ENCODE data around the gene SERP2. TPM values are rescaled to one million over a fixed set of nuclear protein-coding genes. Genes with fewer than 3 reads are reported as not detected.

The SERP2 gene
- polyA plus RNA-seq, 1 donor from 2014 or later, result 15.4 TPM

DNA sequence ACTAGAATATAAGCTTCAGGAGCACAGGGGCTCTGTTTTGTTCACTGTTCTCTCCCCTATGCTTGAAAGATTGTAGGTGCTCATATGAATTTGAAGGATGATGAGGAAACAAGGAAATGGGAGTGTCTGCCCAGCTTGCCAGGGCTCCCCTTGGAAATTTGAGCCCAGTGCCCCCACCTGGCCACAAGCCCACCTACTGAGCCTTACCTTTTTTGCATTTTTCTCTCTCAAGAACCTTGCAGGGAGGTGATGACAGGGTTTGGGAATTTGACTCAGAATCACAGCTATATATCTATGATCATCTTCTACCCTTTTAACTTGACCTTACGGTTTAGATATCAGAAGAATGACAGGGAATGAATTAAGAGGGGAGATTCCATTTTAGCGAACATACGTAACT is 33.8 kb downstream of the SERP2 start:
- Histone ChIP-seq H3K4me2 (ENCODE audit: low read length) (no peak overlapping the region), H3K27me3 (ENCODE audit: insufficient read depth, low read depth, low read length) (no peaks in the 10 kb centered on the region), H2AFZ (ENCODE audit: low read depth, low read length) (no peak overlapping the region), H3K9ac (ENCODE audit: low read length) (no peak overlapping the region), H3K4me3 (ENCODE audit: low read length) (no peak overlapping the region), H3K79me2 (replicated peaks; ENCODE audit: insufficient read depth, low read length) (no peaks in the 10 kb centered on the region), H3K9me2 (ENCODE audit: insufficient read depth, low read length) (no peaks in the 10 kb centered on the region), H4K20me1 (ENCODE audit: insufficient read depth) (no peaks in the 10 kb centered on the region), H3F3A (ENCODE audit: insufficient read depth, low read length, poor library complexity, severe bottlenecking) (no peaks in the 10 kb centered on the region), H3K27ac (ENCODE audit: low read length) (no peak overlapping the region), H3K9me3 (ENCODE audit: low read length) (no peaks in the 10 kb centered on the region), H3K36me3 (ENCODE audit: insufficient read depth, low read length) (no peaks in the 10 kb centered on the region)
- TF ChIP-seq TAF1 (IDR thresholded peaks at IDR 0.05; ENCODE audit: low read depth) (no peak), MXI1 (conservative IDR thresholded peaks at IDR 0.05; ENCODE audit: poor library complexity, severe bottlenecking) (no peak), POLR2AphosphoS5 (IDR thresholded peaks at IDR 0.05) (no peak), EP300 (conservative IDR thresholded peaks at IDR 0.05; ENCODE audit: poor library complexity, severe bottlenecking) (no peak), EZH2 (IDR thresholded peaks at IDR 0.05; ENCODE audit: borderline replicate concordance, insufficient read depth, low read length, poor library complexity, severe bottlenecking) (no peak), SMC3 (conservative IDR thresholded peaks at IDR 0.05; ENCODE audit: poor library complexity) (no peak)
- TF ChIP-seq, protein P1, sequence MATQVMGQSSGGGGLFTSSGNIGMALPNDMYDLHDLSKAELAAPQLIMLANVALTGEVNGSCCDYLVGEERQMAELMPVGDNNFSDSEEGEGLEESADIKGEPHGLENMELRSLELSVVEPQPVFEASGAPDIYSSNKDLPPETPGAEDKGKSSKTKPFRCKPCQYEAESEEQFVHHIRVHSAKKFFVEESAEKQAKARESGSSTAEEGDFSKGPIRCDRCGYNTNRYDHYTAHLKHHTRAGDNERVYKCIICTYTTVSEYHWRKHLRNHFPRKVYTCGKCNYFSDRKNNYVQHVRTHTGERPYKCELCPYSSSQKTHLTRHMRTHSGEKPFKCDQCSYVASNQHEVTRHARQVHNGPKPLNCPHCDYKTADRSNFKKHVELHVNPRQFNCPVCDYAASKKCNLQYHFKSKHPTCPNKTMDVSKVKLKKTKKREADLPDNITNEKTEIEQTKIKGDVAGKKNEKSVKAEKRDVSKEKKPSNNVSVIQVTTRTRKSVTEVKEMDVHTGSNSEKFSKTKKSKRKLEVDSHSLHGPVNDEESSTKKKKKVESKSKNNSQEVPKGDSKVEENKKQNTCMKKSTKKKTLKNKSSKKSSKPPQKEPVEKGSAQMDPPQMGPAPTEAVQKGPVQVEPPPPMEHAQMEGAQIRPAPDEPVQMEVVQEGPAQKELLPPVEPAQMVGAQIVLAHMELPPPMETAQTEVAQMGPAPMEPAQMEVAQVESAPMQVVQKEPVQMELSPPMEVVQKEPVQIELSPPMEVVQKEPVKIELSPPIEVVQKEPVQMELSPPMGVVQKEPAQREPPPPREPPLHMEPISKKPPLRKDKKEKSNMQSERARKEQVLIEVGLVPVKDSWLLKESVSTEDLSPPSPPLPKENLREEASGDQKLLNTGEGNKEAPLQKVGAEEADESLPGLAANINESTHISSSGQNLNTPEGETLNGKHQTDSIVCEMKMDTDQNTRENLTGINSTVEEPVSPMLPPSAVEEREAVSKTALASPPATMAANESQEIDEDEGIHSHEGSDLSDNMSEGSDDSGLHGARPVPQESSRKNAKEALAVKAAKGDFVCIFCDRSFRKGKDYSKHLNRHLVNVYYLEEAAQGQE (IDR thresholded peaks at IDR 0.05; ENCODE audit: borderline replicate concordance), result no peak

DNA sequence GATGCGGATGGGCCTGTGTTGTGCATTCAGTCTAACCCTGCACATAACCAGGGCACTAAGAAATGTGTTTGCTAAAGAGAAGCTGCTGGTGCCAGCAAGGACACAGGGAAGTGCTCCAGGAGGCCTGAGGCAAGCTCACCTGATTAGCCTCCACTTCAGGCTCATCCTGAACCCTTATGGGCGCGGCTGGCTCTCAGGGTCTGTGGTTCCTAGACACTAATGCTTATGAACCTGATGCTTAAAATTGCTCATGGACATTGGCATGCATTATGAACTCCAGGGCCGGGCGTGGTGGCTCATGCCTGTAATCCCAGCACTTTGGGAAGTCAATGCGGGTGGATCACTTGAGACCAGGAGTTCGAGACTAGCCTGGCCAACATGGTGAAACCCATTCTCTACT is 34.3 kb downstream of the SERP2 start:
- Histone ChIP-seq H3K9me3 (ENCODE audit: low read length) (no peaks in the 10 kb centered on the region), H3K27ac (ENCODE audit: low read length) (no peak overlapping the region), H3K9ac (ENCODE audit: low read length) (no peak overlapping the region), H2AFZ (ENCODE audit: low read depth, low read length) (no peak overlapping the region), H3F3A (ENCODE audit: insufficient read depth, low read length, poor library complexity, severe bottlenecking) (no peaks in the 10 kb centered on the region), H3K27me3 (ENCODE audit: insufficient read depth, low read depth, low read length) (no peaks in the 10 kb centered on the region), H3K36me3 (ENCODE audit: insufficient read depth, low read length) (no peaks in the 10 kb centered on the region), H3K9me2 (ENCODE audit: insufficient read depth, low read length) (no peaks in the 10 kb centered on the region), H3K4me3 (ENCODE audit: low read length) (no peak overlapping the region), H3K79me2 (replicated peaks; ENCODE audit: insufficient read depth, low read length) (no peaks in the 10 kb centered on the region), H3K4me2 (ENCODE audit: low read length) (no peak overlapping the region), H4K20me1 (ENCODE audit: insufficient read depth) (no peaks in the 10 kb centered on the region)
- TF ChIP-seq MXI1 (conservative IDR thresholded peaks at IDR 0.05; ENCODE audit: poor library complexity, severe bottlenecking), result no peak
- no peak for TF ChIP-seq EP300 (conservative IDR thresholded peaks at IDR 0.05; ENCODE audit: poor library complexity, severe bottlenecking)
- TF ChIP-seq EZH2 (IDR thresholded peaks at IDR 0.05; ENCODE audit: borderline replicate concordance, insufficient read depth, low read length, poor library complexity, severe bottlenecking), result no peak
- no peak for TF ChIP-seq RAD21 (conservative IDR thresholded peaks at IDR 0.05)
- TF ChIP-seq, protein P2, sequence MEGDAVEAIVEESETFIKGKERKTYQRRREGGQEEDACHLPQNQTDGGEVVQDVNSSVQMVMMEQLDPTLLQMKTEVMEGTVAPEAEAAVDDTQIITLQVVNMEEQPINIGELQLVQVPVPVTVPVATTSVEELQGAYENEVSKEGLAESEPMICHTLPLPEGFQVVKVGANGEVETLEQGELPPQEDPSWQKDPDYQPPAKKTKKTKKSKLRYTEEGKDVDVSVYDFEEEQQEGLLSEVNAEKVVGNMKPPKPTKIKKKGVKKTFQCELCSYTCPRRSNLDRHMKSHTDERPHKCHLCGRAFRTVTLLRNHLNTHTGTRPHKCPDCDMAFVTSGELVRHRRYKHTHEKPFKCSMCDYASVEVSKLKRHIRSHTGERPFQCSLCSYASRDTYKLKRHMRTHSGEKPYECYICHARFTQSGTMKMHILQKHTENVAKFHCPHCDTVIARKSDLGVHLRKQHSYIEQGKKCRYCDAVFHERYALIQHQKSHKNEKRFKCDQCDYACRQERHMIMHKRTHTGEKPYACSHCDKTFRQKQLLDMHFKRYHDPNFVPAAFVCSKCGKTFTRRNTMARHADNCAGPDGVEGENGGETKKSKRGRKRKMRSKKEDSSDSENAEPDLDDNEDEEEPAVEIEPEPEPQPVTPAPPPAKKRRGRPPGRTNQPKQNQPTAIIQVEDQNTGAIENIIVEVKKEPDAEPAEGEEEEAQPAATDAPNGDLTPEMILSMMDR (IDR thresholded peaks at IDR 0.05; ENCODE audit: poor library complexity, severe bottlenecking), result no peak
- TF ChIP-seq TAF1 (IDR thresholded peaks at IDR 0.05; ENCODE audit: low read depth), result no peak
- no peak for TF ChIP-seq POLR2AphosphoS5 (IDR thresholded peaks at IDR 0.05)
- TF ChIP-seq, protein P1 (IDR thresholded peaks at IDR 0.05; ENCODE audit: borderline replicate concordance), result no peak
- no peak for TF ChIP-seq SMC3 (conservative IDR thresholded peaks at IDR 0.05; ENCODE audit: poor library complexity)

Data from neural cell (in vitro differentiated cells).